ENCODE data around the gene TBC1D19.

The TBC1D19 gene

GRCh38 chr4:26707342-26707741, 123.5 kb downstream of the TBC1D19 start:
- no peak overlapping the region for H3K27ac ChIP-seq
- TF ChIP-seq CTCF (conservative IDR thresholded peaks at IDR 0.05) = no peak
- TF ChIP-seq ZFX (IDR thresholded peaks at IDR 0.05) = no peak

GRCh38 chr4:26709246-26709645, 125.4 kb downstream of the TBC1D19 start:
- no peak overlapping the region for H3K27ac ChIP-seq
- TF ChIP-seq ZFX (IDR thresholded peaks at IDR 0.05) (no peak), CTCF (conservative IDR thresholded peaks at IDR 0.05) (no peak)

- TF ChIP-seq CTCF (conservative IDR thresholded peaks at IDR 0.05) (no peak), ZFX (IDR thresholded peaks at IDR 0.05) (no peak)
- no peak overlapping the region for H3K27ac ChIP-seq
These were observed 129.8 kb downstream of the TBC1D19 start for GRCh38 chr4:26713563-26714151.

GRCh38 chr4:26715636-26716242, 131.9 kb downstream of the TBC1D19 start:
- no peak overlapping the region for H3K27ac ChIP-seq
- no peak for TF ChIP-seq ZFX (IDR thresholded peaks at IDR 0.05)
- no peak for TF ChIP-seq CTCF (conservative IDR thresholded peaks at IDR 0.05)

GRCh38 chr4:26717332-26717731, 133.4 kb downstream of the TBC1D19 start:
- no peak overlapping the region for H3K27ac ChIP-seq
- TF ChIP-seq ZFX (IDR thresholded peaks at IDR 0.05) (no peak), CTCF (conservative IDR thresholded peaks at IDR 0.05) (no peak)

- no peak overlapping the region for H3K27ac ChIP-seq
- TF ChIP-seq CTCF (conservative IDR thresholded peaks at IDR 0.05) (peak; percentile 80), ZFX (IDR thresholded peaks at IDR 0.05) (no peak)
These were observed 136.2 kb downstream of the TBC1D19 start for GRCh38 chr4:26719954-26720552.

GRCh38 chr4:26721685-26722084, 137.8 kb downstream of the TBC1D19 start:
- no peak for TF ChIP-seq CTCF (conservative IDR thresholded peaks at IDR 0.05)
- no peak for TF ChIP-seq ZFX (IDR thresholded peaks at IDR 0.05)

More at GRCh38 chr4:26721685-26722084, 137.8 kb downstream of the TBC1D19 start:
- H3K27ac ChIP-seq = no peak overlapping the region

Measured in C4-2B (cell line).